ENCODE measurements around the gene XCR1.

Gene XCR1

GRCh38 chr3:45980819-45981218 is 46.5 kb downstream of the XCR1 start:
- DNase-seq, result no peak

- DNase-seq, result no peak
Measured at GRCh38 chr3:45980229-45980813, 47.0 kb downstream of the XCR1 start.

- DNase-seq, result no peak
Measured at GRCh38 chr3:45979378-45979777, 47.9 kb downstream of the XCR1 start.

GRCh38 chr3:45978006-45978761 is 49.1 kb downstream of the XCR1 start:
- no peak for DNase-seq

GRCh38 chr3:45976191-45977091 is 50.8 kb downstream of the XCR1 start:
- DNase-seq, result no peak

- no peak for DNase-seq
Measured at GRCh38 chr3:45975686-45976085, 51.6 kb downstream of the XCR1 start.

GRCh38 chr3:45974686-45975085 is 52.6 kb downstream of the XCR1 start:
- no peak for DNase-seq

- peak; percentile 90 to 96 (median 94) for DNase-seq
Measured at GRCh38 chr3:45972534-45973402, 54.5 kb downstream of the XCR1 start.

- no peak for DNase-seq
Measured at GRCh38 chr3:45969953-45970352, 57.3 kb downstream of the XCR1 start.

GRCh38 chr3:45969116-45969515 is 58.2 kb downstream of the XCR1 start:
- DNase-seq, result no peak

GRCh38 chr3:45968706-45969105 is 58.6 kb downstream of the XCR1 start:
- DNase-seq, result no peak

- no peak for DNase-seq
Measured at GRCh38 chr3:45968149-45968548, 59.1 kb downstream of the XCR1 start.

GRCh38 chr3:45967724-45968123 is 59.6 kb downstream of the XCR1 start:
- DNase-seq, result no peak

All from suppressor macrophage treated with lipopolysaccharide for 1 hour (primary cell).